NCI-H1436 treated with DMSO at 0.1 percent for 48 hours (cell line): ENCODE data around the gene CYP27B1.
"Not testable (repeated sequence)": the region's sequence is repeated elsewhere in the genome, so short reads cannot be mapped to it uniquely, and the experiment has no call there.

ENCODE experiments used
- DNase-seq: peaks from one replicate; lab custom pipeline; 2025; lab: John Stamatoyannopoulos, UW

CYP27B1 gene

GRCh38 chr12:57721846-57722608, 44.9 kb downstream of the CYP27B1 start:
- not testable (repeated sequence) for DNase-seq

GRCh38 chr12:57720606-57721595, 46.0 kb downstream of the CYP27B1 start:
- no peak for DNase-seq

GRCh38 chr12:57719777-57720605, 46.9 kb downstream of the CYP27B1 start:
- DNase-seq = no peak

- DNase-seq = no peak
Observed at GRCh38 chr12:57718641-57719528, 48.0 kb downstream of the CYP27B1 start.

GRCh38 chr12:57717846-57718640, 48.8 kb downstream of the CYP27B1 start:
- DNase-seq = no peak

- no peak for DNase-seq
Observed at GRCh38 chr12:57717131-57717530, 49.7 kb downstream of the CYP27B1 start.

- DNase-seq = no peak
Observed at GRCh38 chr12:57716305-57716704, 50.6 kb downstream of the CYP27B1 start.

GRCh38 chr12:57715786-57716185, 51.1 kb downstream of the CYP27B1 start:
- DNase-seq = no peak

- not testable (repeated sequence) for DNase-seq
Observed at GRCh38 chr12:57715036-57715748, 51.7 kb downstream of the CYP27B1 start.

GRCh38 chr12:57713209-57713608, 53.7 kb downstream of the CYP27B1 start:
- DNase-seq = no peak

GRCh38 chr12:57712701-57713100, 54.2 kb downstream of the CYP27B1 start:
- DNase-seq = no peak
